PC-3 (cell line): ENCODE measurements around the gene DNAH2. TPM values are rescaled to one million over a fixed set of nuclear protein-coding genes. Genes with fewer than 3 reads are reported as not detected.
A peak's percentile ranks its signal among the peaks of the same experiment; 100 is the strongest.

Experiments used
- ATAC-seq: fragments of 200-7000 bp; cut with Tn5 transposase; 2 replicates; pipeline ENCODE4 v1.9.1; 2020; ENCODE audit warnings: mild to moderate bottlenecking, moderate library complexity
- BruUV-seq: library from RNA; stranded (reverse); fragments of 400-500 nt; replicated peaks from 2 replicates; lab custom pipeline; 2021; lab: Mats Ljungman, UMichigan
- CTCF ChIA-PET: fragments of 300-600 bp; sonication (Branson Sonifier 250); formaldehyde crosslinking; loops from one replicate; lab custom pipeline; 2022; ENCODE audit warnings: antibody characterized with exemption; lab: Charles Lee
- POLR2A ChIA-PET: fragments of 300-600 bp; sonication (Branson Sonifier 250); formaldehyde crosslinking; loops from one replicate; lab custom pipeline; 2022; ENCODE audit warnings: antibody characterized with exemption; ENCODE audit not compliant: unreplicated experiment; lab: Charles Lee
- DNase-seq: peaks from one replicate; pipeline ENCODE4 v3.0.0-alpha.2; 2015
- H2AFZ ChIP-seq: fragments of 300-600 bp; sonication (generic); 2 replicates; pipeline ENCODE4 v1.6.0; 2016; ENCODE audit warnings: antibody characterized with exemption, low read length
- H3F3A ChIP-seq: fragments of 300-600 bp; sonication (generic); one replicate; pipeline ENCODE4 v1.6.0; 2017; ENCODE audit warnings: antibody characterized with exemption, low read length, control low read depth, mild to moderate bottlenecking; ENCODE audit not compliant: unreplicated experiment
- H3K27ac ChIP-seq: fragments of 300-600 bp; sonication (generic); 2 replicates; pipeline ENCODE4 v1.5.1; 2016; ENCODE audit warnings: mild to moderate bottlenecking, low read length
- H3K27me3 ChIP-seq: fragments of 300-600 bp; sonication (generic); 2 replicates; pipeline ENCODE4 v1.6.1; 2016; ENCODE audit warnings: low read length, mixed read lengths
- H3K36me3 ChIP-seq: fragments of 300-600 bp; sonication (generic); 2 replicates; pipeline ENCODE4 v1.6.1; 2016; ENCODE audit warnings: low read depth, mixed run types, low read length, mixed read lengths
- H3K4me1 ChIP-seq: fragments of 300-600 bp; sonication (generic); 2 replicates; pipeline ENCODE4 v1.5.1; 2016; ENCODE audit warnings: low read length; ENCODE audit not compliant: insufficient read depth
- H3K4me2 ChIP-seq: fragments of 300-600 bp; sonication (generic); 2 replicates; pipeline ENCODE4 v1.6.0; 2016; ENCODE audit warnings: low read length
- H3K4me3 ChIP-seq: fragments of 300-600 bp; sonication (generic); 2 replicates; pipeline ENCODE4 v1.5.1; 2016; ENCODE audit warnings: mild to moderate bottlenecking, low read length, mixed read lengths
- H3K79me2 ChIP-seq: fragments of 300-600 bp; sonication (generic); 2 replicates; pipeline ENCODE4 v1.6.1; 2017; ENCODE audit warnings: low read length, mixed read lengths
- H3K9ac ChIP-seq: fragments of 300-600 bp; sonication (generic); 2 replicates; pipeline ENCODE4 v1.6.0; 2016; ENCODE audit warnings: mild to moderate bottlenecking, low read length
- H3K9me2 ChIP-seq: fragments of 300-600 bp; sonication (generic); replicated peaks from 2 replicates; pipeline ENCODE4 v1.6.1; 2016; ENCODE audit warnings: mixed run types, low read length, mixed read lengths
- H3K9me3 ChIP-seq: fragments of 300-600 bp; sonication (generic); 2 replicates; pipeline ENCODE4 v1.6.1; 2016; ENCODE audit warnings: low read length, mixed read lengths
- H4K20me1 ChIP-seq: fragments of 300-600 bp; sonication (generic); 2 replicates; pipeline ENCODE4 v1.6.1; 2016; ENCODE audit warnings: low read length, mixed read lengths
- CTCF ChIP-seq: fragments of 300-600 bp; sonication (generic); conservative IDR thresholded peaks from 2 replicates; pipeline ENCODE4 v1.5.1; 2017; ENCODE audit warnings: antibody characterized with exemption, low read depth, mild to moderate bottlenecking, low read length
- EZH2 ChIP-seq: fragments of 300-600 bp; sonication (generic); IDR thresholded peaks from one replicate; pipeline ENCODE4 v1.6.1; 2017; ENCODE audit warnings: antibody characterized with exemption, mild to moderate bottlenecking, low read length; ENCODE audit not compliant: unreplicated experiment
- EZH2phosphoT487 ChIP-seq: fragments of 300-600 bp; sonication (generic); IDR thresholded peaks from 2 replicates; pipeline ENCODE4 v1.6.1; 2018; ENCODE audit warnings: mild to moderate bottlenecking, antibody characterized with exemption, low read length, borderline replicate concordance
- intact Hi-C: fragments of 100-400 bp; cut with micrococcal nuclease; formaldehyde crosslinking; loops from 2 replicates; pipeline ENCODE4 v1.9.0; 2023
- total RNA-seq: library from RNA; depleted of rRNA; stranded (reverse); fragments of >200 nt; gene quantifications from 2 replicates; pipeline ENCODE4 v1.2.3, GENCODE V29; 2014

The DNAH2 gene
- total RNA-seq, 1 experiment from 2014 or later: 0.62 TPM

GRCh38 chr17:7769854-7770253 lies 52.3 kb downstream of the DNAH2 start:
- ATAC-seq (peak; percentile 67), DNase-seq (peak; percentile 73)
- Histone ChIP-seq H3K36me3 (no peaks in the 10 kb centered on the region), H3K4me3 (no peak overlapping the region), H3F3A (no peaks in the 10 kb centered on the region), H3K9me3 (no peaks in the 10 kb centered on the region), H3K9ac (no peak overlapping the region), H2AFZ (no peak overlapping the region), H4K20me1 (no peaks in the 10 kb centered on the region), H3K9me2 (no peaks in the 10 kb centered on the region), H3K4me2 (peak overlapping the region; percentile 27; the same call in 1 of the 2 replicates), H3K27ac (peak overlapping the region; percentile 59), H3K79me2 (no peaks in the 10 kb centered on the region), H3K4me1 (peaks cover 30% of the 10 kb centered on the region), H3K27me3 (no peaks in the 10 kb centered on the region)
- BruUV-seq: no TSS peak
- ChIA-PET CTCF (no interaction called here), POLR2A (no interaction called here)
- no peak for TF ChIP-seq CTCF
- TF ChIP-seq EZH2phosphoT487: no peak
- no peak for TF ChIP-seq EZH2
- intact Hi-C loops: no loop called here

GRCh38 chr17:7774055-7774521 lies 56.5 kb downstream of the DNAH2 start:
- ChIA-PET CTCF (no interaction called here), POLR2A (no interaction called here)
- BruUV-seq: no TSS peak
- Histone ChIP-seq H3K4me3 (no peak overlapping the region), H3F3A (no peaks in the 10 kb centered on the region), H3K4me1 (peaks cover 30% of the 10 kb centered on the region), H4K20me1 (no peaks in the 10 kb centered on the region), H3K79me2 (no peaks in the 10 kb centered on the region), H3K9me2 (no peaks in the 10 kb centered on the region), H2AFZ (0 out of 2 replicates have a peak overlapping the region, but pooled peaks have one; percentile 34), H3K9ac (no peak overlapping the region), H3K36me3 (no peaks in the 10 kb centered on the region), H3K4me2 (peak overlapping the region; percentile 60), H3K9me3 (no peaks in the 10 kb centered on the region), H3K27ac (peak overlapping the region; percentile 46), H3K27me3 (no peaks in the 10 kb centered on the region)
- intact Hi-C loops: no loop called here
- no peak for TF ChIP-seq CTCF
- TF ChIP-seq EZH2phosphoT487: no peak
- DNase-seq (peak; percentile 76), ATAC-seq (no peak; the same call in 1 of the 2 replicates)

GRCh38 chr17:7775051-7775450 lies 57.5 kb downstream of the DNAH2 start:
- H3K4me3 ChIP-seq: no peak overlapping the region
- ChIA-PET CTCF (no interaction called here), POLR2A (no interaction called here)
- no peaks in the 10 kb centered on the region for H3K9me2 ChIP-seq
- TF ChIP-seq CTCF: no peak
- no peak for TF ChIP-seq EZH2
- no peak for TF ChIP-seq EZH2phosphoT487
- intact Hi-C loops: no loop called here
- ATAC-seq: no peak
- H4K20me1 ChIP-seq: no peaks in the 10 kb centered on the region
- no peaks in the 10 kb centered on the region for H3K36me3 ChIP-seq
- no peak overlapping the region for H3K27ac ChIP-seq
- H3K9me3 ChIP-seq: no peaks in the 10 kb centered on the region
- BruUV-seq: no TSS peak
- H3K4me2 ChIP-seq: no peak overlapping the region
- no peaks in the 10 kb centered on the region for H3F3A ChIP-seq
- no peak overlapping the region for H2AFZ ChIP-seq
- no peak for DNase-seq
- H3K4me1 ChIP-seq: peaks cover 23% of the 10 kb centered on the region
- H3K27me3 ChIP-seq: no peaks in the 10 kb centered on the region
- no peaks in the 10 kb centered on the region for H3K79me2 ChIP-seq
- no peak overlapping the region for H3K9ac ChIP-seq
